OCI-M2 (cell line): Measurements from ENCODE around the gene COX7B.
"Not testable (repeated sequence)": the region's sequence is repeated elsewhere in the genome, so short reads cannot be mapped to it uniquely, and the experiment has no call there.

Experiments used
- DNase-seq: peaks from one replicate; lab custom pipeline; 2025; ENCODE audit not compliant: unreplicated experiment; lab: John Stamatoyannopoulos, UW

COX7B gene

GRCh38 chrX:77945031-77945430 is 45.8 kb downstream of the COX7B start:
- DNase-seq, result not testable (repeated sequence)

DNA sequence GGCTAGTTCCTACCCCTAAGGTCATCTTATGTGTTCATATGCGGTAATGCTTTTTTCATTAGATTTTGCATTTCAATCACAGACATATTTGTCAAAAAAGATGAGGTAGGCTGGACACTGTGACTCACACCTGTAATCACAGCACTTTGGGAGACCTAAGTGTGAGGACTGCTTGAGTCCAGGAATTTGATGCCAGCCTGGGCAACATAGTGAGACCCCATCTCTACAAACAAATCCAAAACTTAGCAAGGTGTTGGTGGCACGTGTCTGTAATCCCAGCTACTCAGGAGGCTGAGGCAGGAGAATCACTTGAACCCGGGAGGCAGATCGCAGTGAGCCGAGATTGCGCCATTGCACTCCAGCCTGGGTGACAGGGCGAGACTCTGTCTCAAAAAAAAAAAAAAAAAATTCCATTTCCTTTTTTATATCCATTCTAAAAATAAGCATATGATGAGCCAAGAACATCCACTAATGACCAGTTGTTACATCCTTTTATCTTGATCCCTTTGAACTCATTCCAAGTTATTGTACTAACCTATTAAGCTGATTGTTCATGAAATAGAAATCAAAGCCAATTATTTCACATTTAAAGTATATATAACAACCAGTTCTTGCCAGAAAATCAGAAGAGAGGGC is 46.8 kb downstream of the COX7B start:
- DNase-seq, result no peak

- DNase-seq, result no peak
Observed at GRCh38 chrX:77946571-77946970, 47.3 kb downstream of the COX7B start.

- DNase-seq, result no peak
Observed at GRCh38 chrX:77949840-77950239, 50.6 kb downstream of the COX7B start.

- DNase-seq, result no peak
Observed at GRCh38 chrX:77952173-77952572, 52.9 kb downstream of the COX7B start.

- DNase-seq, result no peak
Observed at GRCh38 chrX:77953302-77953701, 54.0 kb downstream of the COX7B start.

- no peak for DNase-seq
Observed at GRCh38 chrX:77953708-77954107, 54.4 kb downstream of the COX7B start.
